GM23338 (cell line): ENCODE data around the gene LYST.

Experiments
- EZH2 ChIP-seq: fragments of 200-600 bp; sonication (generic); IDR thresholded peaks from one replicate; pipeline ENCODE4 v1.8.0; 2017; ENCODE audit warnings: antibody characterized with exemption, mild to moderate bottlenecking, low read depth; ENCODE audit not compliant: unreplicated experiment
- EZH2phosphoT487 ChIP-seq: fragments of 200-600 bp; sonication (generic); IDR thresholded peaks from one replicate; pipeline ENCODE4 v1.8.1; 2018; ENCODE audit warnings: antibody characterized with exemption; ENCODE audit not compliant: unreplicated experiment
- POLR2AphosphoS5 ChIP-seq: IDR thresholded peaks from 2 replicates; pipeline ENCODE4 v1.6.1; 2016; ENCODE audit warnings: antibody characterized with exemption, low read depth
- TF ChIP-seq, protein P1 (sequence below), 2 experiments: fragments of 200-600 bp in 1 of 2; sonication (generic) in 1 of 2; conservative IDR thresholded peaks; 2 replicates each; pipeline versions ENCODE4 v1.5.1 to v1.6.1; 2016 to 2017; ENCODE audit warnings: antibody characterized with exemption in 2 of 2, low read depth in 2 of 2, mild to moderate bottlenecking in 2 of 2, moderate library complexity in 1 of 2

DNA sequence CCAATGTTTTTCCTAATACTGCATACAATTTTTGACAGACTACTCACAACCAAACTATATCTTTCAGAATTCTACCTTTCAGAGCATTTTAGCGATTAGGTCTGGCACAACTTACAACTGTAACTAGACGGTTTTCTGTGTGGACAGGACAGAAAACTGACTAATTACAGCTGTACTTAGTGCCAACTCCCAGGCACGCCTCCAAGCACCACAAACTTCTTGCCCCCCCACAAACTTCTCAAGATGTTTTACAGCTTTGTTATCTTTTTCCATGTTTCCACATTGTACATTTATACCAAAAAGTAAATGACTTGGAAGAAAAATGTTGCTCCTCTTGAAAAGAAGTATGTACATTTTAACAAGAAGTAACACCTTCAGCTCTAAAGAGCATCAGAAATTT, 13.8 kb downstream of the LYST start:
- TF ChIP-seq, protein P1, sequence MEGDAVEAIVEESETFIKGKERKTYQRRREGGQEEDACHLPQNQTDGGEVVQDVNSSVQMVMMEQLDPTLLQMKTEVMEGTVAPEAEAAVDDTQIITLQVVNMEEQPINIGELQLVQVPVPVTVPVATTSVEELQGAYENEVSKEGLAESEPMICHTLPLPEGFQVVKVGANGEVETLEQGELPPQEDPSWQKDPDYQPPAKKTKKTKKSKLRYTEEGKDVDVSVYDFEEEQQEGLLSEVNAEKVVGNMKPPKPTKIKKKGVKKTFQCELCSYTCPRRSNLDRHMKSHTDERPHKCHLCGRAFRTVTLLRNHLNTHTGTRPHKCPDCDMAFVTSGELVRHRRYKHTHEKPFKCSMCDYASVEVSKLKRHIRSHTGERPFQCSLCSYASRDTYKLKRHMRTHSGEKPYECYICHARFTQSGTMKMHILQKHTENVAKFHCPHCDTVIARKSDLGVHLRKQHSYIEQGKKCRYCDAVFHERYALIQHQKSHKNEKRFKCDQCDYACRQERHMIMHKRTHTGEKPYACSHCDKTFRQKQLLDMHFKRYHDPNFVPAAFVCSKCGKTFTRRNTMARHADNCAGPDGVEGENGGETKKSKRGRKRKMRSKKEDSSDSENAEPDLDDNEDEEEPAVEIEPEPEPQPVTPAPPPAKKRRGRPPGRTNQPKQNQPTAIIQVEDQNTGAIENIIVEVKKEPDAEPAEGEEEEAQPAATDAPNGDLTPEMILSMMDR (conservative IDR thresholded peaks at IDR 0.05; ENCODE audit: low read depth in 2 of 2): no peak
- TF ChIP-seq EZH2: no peak
- TF ChIP-seq POLR2AphosphoS5: no peak
- no peak for TF ChIP-seq EZH2phosphoT487
